IMR-90 (cell line): ENCODE data around the gene HOXB1. TPM values are rescaled to one million over a fixed set of nuclear protein-coding genes. Genes with fewer than 3 reads are reported as not detected.

Experiments
- ATAC-seq: fragments of 200-7000 bp; cut with Tn5 transposase; 2 replicates; pipeline ENCODE4 v1.9.1; 2020; ENCODE audit warnings: low read depth, mild to moderate bottlenecking, moderate library complexity
- BruUV-seq: library from RNA; stranded (reverse); fragments of 400-500 nt; replicated peaks from 2 replicates; lab custom pipeline; 2021; lab: Mats Ljungman, UMichigan
- CTCF ChIA-PET: fragments of 300-600 bp; formaldehyde crosslinking; extraction: SDS; loops from one replicate; lab custom pipeline; 2021; ENCODE audit warnings: antibody characterized with exemption; lab: Yijun Ruan, JAX
- POLR2A ChIA-PET: fragments of 300-600 bp; sonication (Branson Sonifier 250); formaldehyde crosslinking; loops from one replicate; lab custom pipeline; 2022; ENCODE audit warnings: antibody characterized with exemption; ENCODE audit not compliant: unreplicated experiment; lab: Charles Lee
- DNase-seq: peaks from one replicate; pipeline ENCODE4 v3.0.0; 2013
- H2AFZ ChIP-seq: replicated peaks from 2 replicates; pipeline ENCODE3; 2013; ENCODE audit warnings: low read length, mild to moderate bottlenecking; ENCODE audit not compliant: poor library complexity
- H2AK5ac ChIP-seq: 2 replicates; pipeline ENCODE4 v1.6.1; 2013; ENCODE audit warnings: low read depth, low read length, inconsistent platforms
- H2AK9ac ChIP-seq: replicated peaks from 2 replicates; pipeline ENCODE3; 2013; ENCODE audit warnings: mild to moderate bottlenecking, low read depth, low read length, moderate library complexity; ENCODE audit not compliant: poor library complexity
- H2BK120ac ChIP-seq: 2 replicates; pipeline ENCODE4 v1.6.1; 2013; ENCODE audit warnings: low read depth, low read length, inconsistent platforms
- H2BK15ac ChIP-seq: 3 replicates; pipeline ENCODE4 v1.6.1; 2013; ENCODE audit warnings: low read depth, low read length, inconsistent platforms
- H2BK20ac ChIP-seq: 2 replicates; pipeline ENCODE4 v1.6.1; 2013; ENCODE audit warnings: low read depth, mild to moderate bottlenecking, inconsistent platforms, low read length, moderate library complexity
- H2BK5ac ChIP-seq: 2 replicates; pipeline ENCODE4 v1.6.1; 2013; ENCODE audit warnings: mild to moderate bottlenecking, low read depth, low read length, inconsistent platforms; ENCODE audit not compliant: poor library complexity, severe bottlenecking
- H3K14ac ChIP-seq: replicated peaks from 2 replicates; pipeline ENCODE4 v1.6.1; 2013; ENCODE audit warnings: low read depth, low read length, inconsistent platforms
- H3K18ac ChIP-seq: 2 replicates; pipeline ENCODE4 v1.6.1; 2013; ENCODE audit warnings: low read depth, low read length, control low read depth
- H3K23ac ChIP-seq: 2 replicates; pipeline ENCODE4 v1.6.1; 2013; ENCODE audit warnings: low read depth, low read length, inconsistent platforms
- H3K27ac ChIP-seq: 2 replicates; pipeline ENCODE4 v1.5.1; 2013; ENCODE audit warnings: mild to moderate bottlenecking, control low read depth, low read length; ENCODE audit not compliant: insufficient read depth
- H3K27me3 ChIP-seq: 2 replicates; pipeline ENCODE4 v1.6.1; 2013; ENCODE audit warnings: low read length; ENCODE audit not compliant: control insufficient read depth, insufficient read depth
- H3K36me3 ChIP-seq: 2 replicates; pipeline ENCODE4 v1.6.1; 2013; ENCODE audit warnings: low read length, mixed read lengths; ENCODE audit not compliant: control insufficient read depth, insufficient read depth
- H3K4ac ChIP-seq: 2 replicates; pipeline ENCODE4 v1.6.1; 2013; ENCODE audit warnings: low read depth, low read length, inconsistent platforms
- H3K4me1 ChIP-seq: 2 replicates; pipeline ENCODE4 v1.6.1; 2013; ENCODE audit warnings: low read length, mixed read lengths; ENCODE audit not compliant: control insufficient read depth, insufficient read depth
- H3K4me2 ChIP-seq: 2 replicates; pipeline ENCODE4 v1.6.1; 2013; ENCODE audit warnings: low read depth, mild to moderate bottlenecking, control low read depth, low read length, moderate library complexity
- H3K4me3 ChIP-seq: 2 replicates; pipeline ENCODE4 v1.5.1; 2013; ENCODE audit warnings: low read depth, mild to moderate bottlenecking, control low read depth, low read length, moderate library complexity; ENCODE audit not compliant: insufficient read depth
- H3K56ac ChIP-seq: 2 replicates; pipeline ENCODE4 v1.6.1; 2013; ENCODE audit warnings: low read length, inconsistent platforms; ENCODE audit not compliant: insufficient read depth; ENCODE audit errors: extremely low read depth
- H3K79me1 ChIP-seq, 2 experiments: 2 replicates each; pipeline ENCODE4 v1.6.1; 2013; ENCODE audit warnings: low read length in 2 of 2, inconsistent platforms in 1 of 2, low read depth in 1 of 2
- H3K9ac ChIP-seq: 2 replicates; pipeline ENCODE4 v1.6.1; 2013; ENCODE audit warnings: low read depth, low read length, control low read depth
- H3K9me1 ChIP-seq: 2 replicates; pipeline ENCODE4 v1.6.1; 2013; ENCODE audit warnings: low read length, inconsistent platforms; ENCODE audit not compliant: insufficient read depth
- H3K9me3 ChIP-seq: 2 replicates; pipeline ENCODE4 v1.6.1; 2013; ENCODE audit warnings: low read length; ENCODE audit not compliant: control insufficient read depth, insufficient read depth
- H4K20me1 ChIP-seq: 2 replicates; pipeline ENCODE4 v1.6.1; 2013; ENCODE audit warnings: low read length, inconsistent platforms; ENCODE audit not compliant: insufficient read depth
- H4K5ac ChIP-seq: 2 replicates; pipeline ENCODE4 v1.6.1; 2013; ENCODE audit warnings: mild to moderate bottlenecking, low read depth, low read length, control low read depth
- H4K8ac ChIP-seq, 2 experiments: 2 replicates each; pipeline ENCODE4 v1.6.1; 2013; ENCODE audit warnings: low read depth in 2 of 2, low read length in 2 of 2, control low read depth in 1 of 2, inconsistent platforms in 1 of 2
- H4K91ac ChIP-seq: 2 replicates; pipeline ENCODE4 v1.6.1; 2013; ENCODE audit warnings: low read depth, low read length, inconsistent platforms; ENCODE audit not compliant: insufficient read depth
- CEBPB ChIP-seq: IDR thresholded peaks from 2 replicates; pipeline ENCODE4 v1.6.1; 2012; ENCODE audit warnings: low read depth, low read length, improper control_type of control experiment
- MAZ ChIP-seq: IDR thresholded peaks from 2 replicates; pipeline ENCODE4 v1.6.1; 2012; ENCODE audit warnings: low read depth, mild to moderate bottlenecking, low read length, improper control_type of control experiment, moderate library complexity, borderline replicate concordance
- POLR2A ChIP-seq: IDR thresholded peaks from 2 replicates; pipeline ENCODE4 v1.6.1; 2012; ENCODE audit warnings: mild to moderate bottlenecking, low read depth, low read length
- RCOR1 ChIP-seq: IDR thresholded peaks from 2 replicates; pipeline ENCODE4 v1.6.1; 2012; ENCODE audit warnings: mild to moderate bottlenecking, low read length, improper control_type of control experiment; ENCODE audit not compliant: insufficient replicate concordance
- RFX5 ChIP-seq: IDR thresholded peaks from 2 replicates; pipeline ENCODE4 v1.8.0; 2012; ENCODE audit warnings: low read depth, mild to moderate bottlenecking, low read length, moderate library complexity
- WGBS, 2 experiments: methylation state at CpG; one replicate each; pipeline versions ENCODE4 v1.1.5 to v1.1.7; 2013; ENCODE audit warnings: missing lambda C conversion rate in 2 of 2; ENCODE audit not compliant: insufficient read length in 1 of 2; ENCODE audit errors: extremely low coverage in 2 of 2; 5-methylcytosine and 5-hydroxymethylcytosine counted together
- dilution Hi-C: fragments of 300-500 bp; cut with HindIII; formaldehyde crosslinking; loops from one replicate; pipeline ENCODE4 v1.14.3; 2018; ENCODE audit warnings: low sequenced_read_pairs; ENCODE audit not compliant: unreplicated experiment
- in situ Hi-C: fragments of 300-500 bp; cut with MboI; formaldehyde crosslinking; loops from 3 replicates; pipeline ENCODE4 v1.14.3; 2019; ENCODE audit warnings: low sequenced_read_pairs, inconsistent platforms, mixed read lengths
- intact Hi-C: fragments of 100-400 bp; cut with micrococcal nuclease; formaldehyde crosslinking; loops from 2 replicates; pipeline ENCODE4 v1.10.0; 2022
- polyA plus RNA-seq, 3 experiments: library from polyadenylated mRNA; depleted of rRNA; stranded (reverse); fragments of >200 nt; gene quantifications; 2 replicates each; pipeline ENCODE4 v1.2.3, GENCODE V29; 2012; ENCODE audit warnings: low replicate concordance in 1 of 3
- total RNA-seq: library from RNA; depleted of rRNA; stranded (reverse); fragments of >200 nt; gene quantifications from 2 replicates; pipeline ENCODE4 v1.2.3, GENCODE V29; 2012

HOXB1 gene
- total and polyA plus RNA-seq, 2 of the 4 experiments (the other 2 are of a cell fraction): not detected

- peak overlapping the region; percentile 80 for H3K4me2 ChIP-seq
- H3K79me1 ChIP-seq: peaks cover 4 to 34% of the 10 kb centered on the region in 2 experiments; a peak in 2 of 4 replicates
- peak overlapping the region; percentile 98 for H3K4ac ChIP-seq
- peak overlapping the region; percentile 27; the same call in 1 of the 2 replicates for H2BK20ac ChIP-seq
- peak overlapping the region; percentile 84 for H4K5ac ChIP-seq
- TF ChIP-seq RFX5: no peak
- TF ChIP-seq RCOR1: no peak
- no peak for TF ChIP-seq CEBPB
- TF ChIP-seq POLR2A: peak; percentile 31; the same call in 1 of the 2 replicates
- peak; percentile 11; the same call in 1 of the 2 replicates for TF ChIP-seq MAZ
- WGBS, 2 experiments: no CpG with 5 or more reads among the region's 38 CpGs
- H3K27ac ChIP-seq: peak overlapping the region; percentile 99
- H3K9me3 ChIP-seq: no peaks in the 10 kb centered on the region
- peaks cover 32% of the 10 kb centered on the region for H3K4me1 ChIP-seq
- H2BK120ac ChIP-seq: peak overlapping the region; percentile 91
- H2AK9ac ChIP-seq: peak overlapping the region; percentile 18
- H2BK5ac ChIP-seq: peak overlapping the region; percentile 96
- in situ Hi-C loops (loop anchor here (10.0 kb wide), 1 partner anchor 190 kb away; no protein-coding TSS in a partner anchor), intact Hi-C loops (no loop called here), dilution Hi-C loops (no loop called here)
- H3K36me3 ChIP-seq: peaks cover 24% of the 10 kb centered on the region
- H2BK15ac ChIP-seq: peak overlapping the region; percentile 65; the same call in 1 of the 3 replicates
- peak overlapping the region; percentile 99 for H3K56ac ChIP-seq
- H3K27me3 ChIP-seq: no peaks in the 10 kb centered on the region
- H3K9me1 ChIP-seq: peaks cover 8% of the 10 kb centered on the region
- H2AFZ ChIP-seq: no peak overlapping the region
- H2AK5ac ChIP-seq: peak overlapping the region; percentile 88
- no TSS peak for BruUV-seq
- H3K18ac ChIP-seq: peak overlapping the region; percentile 96
- ATAC-seq: peak; percentile 53
- H3K14ac ChIP-seq: peak overlapping the region; percentile 99
- no peaks in the 10 kb centered on the region for H4K20me1 ChIP-seq
- peak overlapping the region; percentile 100 for H3K9ac ChIP-seq
- DNase-seq: peak; percentile 93
- ChIA-PET POLR2A (interaction anchor here (1.0 to 1.7 kb wide), 2 partner anchors 48 to 61 kb away, joined by 3 to 5 read pairs; no protein-coding TSS in a partner anchor), CTCF (interaction anchor here (0.6 kb wide), 1 partner anchor 144 kb away, joined by 6 read pairs; no protein-coding TSS in a partner anchor)
- peak overlapping the region; percentile 100 for H3K23ac ChIP-seq
- peak overlapping the region; percentile 80 to 94; a peak in 3 of 4 replicates for H4K8ac ChIP-seq
- peak overlapping the region; percentile 96 for H3K4me3 ChIP-seq
- H4K91ac ChIP-seq: peak overlapping the region; percentile 92
These were observed 13.7 kb upstream of the HOXB1 start for GRCh38 chr17:48544349-48545021.
